ENCODE measurements around the gene SENP7.
"Not testable (repeated sequence)": the region's sequence is repeated elsewhere in the genome, so short reads cannot be mapped to it uniquely, and the experiment has no call there.

SENP7 gene

GRCh38 chr3:101438641-101439040 lies 74.4 kb downstream of the SENP7 start:
- DNase-seq: not testable (repeated sequence)

GRCh38 chr3:101433652-101434051 lies 79.4 kb downstream of the SENP7 start:
- no peak for DNase-seq

GRCh38 chr3:101423984-101424888 lies 88.8 kb downstream of the SENP7 start:
- DNase-seq: no peak

DNA sequence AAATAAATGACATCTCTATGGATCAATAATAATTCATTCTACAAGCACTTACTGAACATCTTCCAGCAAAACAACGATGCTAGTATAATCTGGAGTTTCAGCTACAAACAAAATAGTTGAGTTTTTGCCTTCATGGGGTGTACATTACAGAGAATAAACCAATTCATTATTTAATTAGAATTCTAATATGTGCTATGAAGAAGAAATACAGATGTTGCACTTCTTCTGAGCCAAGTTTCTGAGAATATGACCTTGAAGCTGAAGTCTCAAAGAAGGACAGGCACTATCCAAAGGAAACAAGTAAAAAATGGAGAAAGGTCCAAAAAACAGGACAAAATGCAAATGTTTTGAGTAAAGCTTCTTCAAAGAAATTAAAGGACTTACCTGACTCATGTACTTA lies 94.2 kb downstream of the SENP7 start:
- DNase-seq: no peak

- no peak for DNase-seq
These were observed 98.9 kb downstream of the SENP7 start for GRCh38 chr3:101414121-101414520.

- no peak for DNase-seq
These were observed 99.4 kb downstream of the SENP7 start for GRCh38 chr3:101413656-101414055.

DNA sequence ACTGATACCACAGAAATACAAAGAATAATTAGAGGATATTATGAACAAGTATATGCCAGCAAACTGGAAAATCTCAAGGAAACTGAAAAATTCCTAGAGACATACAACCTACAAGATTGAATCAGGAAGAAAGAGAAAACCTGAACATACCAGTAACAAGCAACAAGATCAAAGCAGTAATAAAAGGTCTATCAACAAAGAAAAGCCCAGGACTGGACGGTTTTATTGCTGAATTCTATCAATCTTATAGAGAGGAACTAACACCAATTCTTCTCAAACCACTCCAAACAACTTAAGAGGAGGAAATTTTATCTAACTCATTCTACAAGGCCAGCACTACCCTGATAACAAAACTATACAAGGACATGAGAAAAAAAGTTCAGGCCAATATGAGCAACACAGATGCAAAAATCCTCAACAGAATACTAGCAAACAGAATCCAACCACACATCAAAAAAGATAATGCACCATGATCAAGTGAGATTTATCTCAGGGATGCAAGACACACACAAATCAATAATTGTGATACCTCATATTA lies 121.5 kb downstream of the SENP7 start:
- DNase-seq: no peak

- no peak for DNase-seq
These were observed 124.3 kb downstream of the SENP7 start for GRCh38 chr3:101388706-101389105.

- DNase-seq: no peak
These were observed 125.7 kb downstream of the SENP7 start for GRCh38 chr3:101387351-101387750.

GRCh38 chr3:101384426-101384825 lies 128.6 kb downstream of the SENP7 start:
- DNase-seq: no peak

DNA sequence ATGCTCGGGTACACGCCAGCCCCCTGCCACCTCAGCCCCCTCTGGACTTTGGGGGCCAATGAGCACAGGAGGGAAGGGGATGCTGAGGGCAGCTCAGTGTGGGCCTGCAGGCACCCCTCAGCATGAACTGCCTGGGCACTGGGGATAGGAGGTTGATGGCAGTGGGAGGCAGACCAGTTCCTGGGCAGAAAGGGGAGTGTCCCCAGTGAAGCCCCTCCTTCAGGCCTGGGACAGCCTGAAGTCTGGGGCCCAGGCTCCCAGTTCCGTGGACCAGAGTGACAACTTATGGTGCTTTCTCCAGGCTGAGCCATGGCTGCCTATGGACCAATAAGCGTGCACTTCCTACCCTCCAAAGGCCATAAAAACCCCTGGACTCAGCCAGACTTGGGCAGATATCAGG lies 129.4 kb downstream of the SENP7 start:
- DNase-seq: peak; percentile 59

GRCh38 chr3:101383156-101383575 lies 129.8 kb downstream of the SENP7 start:
- DNase-seq: peak; percentile 82

GRCh38 chr3:101381809-101382208 lies 131.2 kb downstream of the SENP7 start:
- no peak for DNase-seq

DNA sequence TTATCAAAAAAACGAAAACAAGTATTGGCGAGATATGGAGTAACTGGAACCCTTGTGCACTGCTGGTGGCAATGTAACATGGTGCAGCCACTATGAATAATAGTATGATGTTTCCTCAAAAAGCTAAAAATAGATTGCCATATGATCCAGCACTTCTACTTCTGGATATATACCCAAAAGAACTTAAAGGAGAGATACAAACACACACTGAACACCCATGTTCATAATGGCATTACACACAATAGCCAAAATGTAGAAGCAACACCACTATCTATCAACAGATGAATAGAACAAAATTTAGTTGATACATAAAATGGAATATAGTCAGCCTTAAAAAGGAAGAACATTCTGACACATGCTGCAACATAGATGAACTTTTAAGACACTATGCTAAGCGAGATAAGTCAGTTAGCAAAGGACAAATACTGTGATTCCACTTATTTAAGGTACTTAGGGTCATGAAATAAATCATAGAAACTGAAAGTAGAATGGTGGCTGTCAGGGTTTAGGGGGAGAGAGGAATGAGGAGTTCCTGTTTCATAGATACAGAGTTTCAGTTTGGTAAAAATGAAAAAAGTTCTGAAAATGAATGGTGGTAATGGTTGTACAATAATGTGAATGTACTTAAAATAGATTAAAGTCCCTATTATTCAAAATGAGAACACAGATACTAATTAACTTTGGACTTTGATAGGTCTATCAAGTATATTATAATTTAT lies 133.2 kb downstream of the SENP7 start:
- DNase-seq: no peak

DNA sequence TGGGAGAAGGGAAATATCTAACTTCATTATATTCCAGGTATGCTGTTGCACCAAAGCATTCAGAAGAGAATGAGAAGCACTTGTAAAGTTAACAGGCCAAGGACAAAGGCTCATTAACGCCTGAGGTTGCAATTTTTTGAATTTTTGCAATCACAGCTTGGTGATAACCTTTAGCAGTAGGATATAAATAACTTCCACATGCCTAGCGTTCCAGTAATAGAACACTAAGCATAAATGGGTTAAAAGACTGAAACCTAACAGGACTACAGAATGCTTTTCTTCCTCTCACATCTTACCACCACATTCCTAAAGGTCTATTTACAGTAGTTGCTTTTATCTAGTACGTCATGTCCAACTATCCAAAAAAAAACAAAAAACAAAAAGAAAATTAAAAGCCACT lies 135.2 kb downstream of the SENP7 start:
- DNase-seq: no peak

GRCh38 chr3:101377209-101377608 lies 135.8 kb downstream of the SENP7 start:
- DNase-seq: no peak

- DNase-seq: no peak
These were observed 137.4 kb downstream of the SENP7 start for GRCh38 chr3:101375586-101375985.

GRCh38 chr3:101362406-101362805 lies 150.6 kb downstream of the SENP7 start:
- DNase-seq: no peak

DNA sequence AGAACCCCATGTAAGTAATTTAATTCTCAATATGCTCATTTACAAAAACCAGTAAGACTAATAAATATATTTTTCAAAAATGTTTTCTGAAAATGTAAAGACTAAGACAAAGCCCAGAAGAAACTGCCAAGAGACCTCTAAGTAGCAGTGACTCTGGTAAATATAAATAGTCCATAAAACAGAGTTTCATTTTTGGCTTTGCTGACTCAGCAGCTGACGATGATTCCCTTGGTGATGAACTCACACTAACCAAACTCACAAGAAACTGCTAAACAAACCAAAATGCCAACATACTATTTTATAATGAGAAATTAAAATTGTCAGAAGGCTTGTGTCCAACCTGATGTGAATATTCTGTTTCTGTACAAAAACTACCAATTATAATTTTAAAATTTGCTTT lies 161.2 kb downstream of the SENP7 start:
- no peak for DNase-seq

- DNase-seq: no peak
These were observed 172.4 kb downstream of the SENP7 start for GRCh38 chr3:101340591-101340990.

DNA sequence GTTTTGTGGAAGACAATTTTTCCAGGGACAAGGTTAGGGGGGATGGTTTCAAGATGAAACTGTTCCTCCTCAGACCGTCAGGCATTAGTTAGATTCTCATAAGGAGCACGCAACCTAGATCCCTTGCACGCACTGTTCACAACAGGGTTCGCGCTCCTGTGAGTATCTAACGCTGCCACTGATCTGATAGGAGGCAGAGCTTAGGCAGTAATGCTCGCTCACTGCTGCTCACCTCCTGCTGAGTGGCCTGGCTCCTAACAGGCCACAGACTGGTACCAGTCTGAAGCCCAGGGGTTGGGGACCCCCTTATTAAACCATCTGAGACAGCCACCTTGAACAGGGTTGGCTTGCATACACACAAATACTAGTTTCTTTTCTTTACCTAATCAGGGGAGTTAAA lies 179.1 kb downstream of the SENP7 start:
- no peak for DNase-seq

GRCh38 chr3:101329016-101329673 lies 183.9 kb downstream of the SENP7 start:
- no peak for DNase-seq

DNA sequence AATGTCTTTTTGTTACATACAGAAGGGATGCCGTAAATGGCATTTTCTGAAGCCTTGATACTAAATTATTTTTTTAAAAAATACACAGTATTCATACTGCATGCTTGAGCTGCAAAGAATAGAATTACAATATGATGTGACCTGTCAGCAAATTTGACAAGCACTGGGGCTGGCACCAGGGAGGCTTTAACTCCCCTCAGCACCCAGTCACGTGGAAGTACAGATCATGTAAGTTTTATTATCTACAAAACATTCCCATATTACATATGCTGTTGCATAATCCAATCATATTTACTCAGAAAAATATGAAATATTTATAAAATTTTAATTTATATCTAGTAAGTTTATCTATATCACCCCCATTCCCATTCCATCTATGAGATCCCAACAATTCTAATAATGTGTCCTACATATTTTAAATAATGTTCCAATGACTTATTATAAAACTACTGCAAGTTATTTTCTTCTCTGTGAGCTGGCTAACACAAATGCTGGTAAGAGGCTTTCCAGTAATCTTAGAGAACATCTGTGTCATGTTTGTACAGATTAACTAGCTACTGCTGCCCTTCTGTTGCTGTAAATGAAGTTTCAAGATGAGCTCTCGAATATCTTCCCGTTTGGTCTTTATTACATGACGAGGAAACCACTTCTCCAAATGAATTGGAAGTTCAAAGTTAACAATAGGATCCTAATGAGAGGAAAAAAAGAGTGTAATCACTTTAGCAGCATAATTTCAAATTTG lies 187.4 kb downstream of the SENP7 start:
- DNase-seq: no peak

Data from islet precursor cell (in vitro differentiated cells).